HG03025 (cell line): ENCODE data around the gene CDH10.

Source experiments
- ATAC-seq: cut with Tn5 transposase; IDR thresholded peaks from one replicate; pipeline ENCODE4 v1.9.1; 2021; ENCODE audit warnings: mild to moderate bottlenecking, moderate library complexity; ENCODE audit not compliant: unreplicated experiment, low FRiP score

Gene CDH10

GRCh38 chr5:24644761-24645160, at the start of gene CDH10:
CDH10 (minus strand) TSS chr5:24644978; CDS start chr5:24593490, 51,488 bp downstream.
- no peak for ATAC-seq

- no peak for ATAC-seq
These were observed 48.8 kb upstream of the CDH10 start for GRCh38 chr5:24693609-24694008.

- no peak for ATAC-seq
These were observed 46.3 kb upstream of the CDH10 start for GRCh38 chr5:24691074-24691473.

- no peak for ATAC-seq
These were observed 36.3 kb upstream of the CDH10 start for GRCh38 chr5:24681106-24681505.

- no peak for ATAC-seq
These were observed 23.3 kb upstream of the CDH10 start for GRCh38 chr5:24668050-24668449.

GRCh38 chr5:24649531-24649930, 4.8 kb upstream of the CDH10 start:
- no peak for ATAC-seq

- ATAC-seq = no peak
These were observed 2.1 kb upstream of the CDH10 start for GRCh38 chr5:24646915-24647314.

GRCh38 chr5:24645483-24645882, 705 bp upstream of the CDH10 start:
- ATAC-seq = no peak

GRCh38 chr5:24643880-24644279, 898 bp downstream of the CDH10 start:
- ATAC-seq = no peak

GRCh38 chr5:24643156-24643555, 1.6 kb downstream of the CDH10 start:
- no peak for ATAC-seq

- ATAC-seq = no peak
These were observed 2.8 kb downstream of the CDH10 start for GRCh38 chr5:24642022-24642421.

- ATAC-seq = no peak
These were observed 9.6 kb downstream of the CDH10 start for GRCh38 chr5:24635209-24635608.

GRCh38 chr5:24633715-24634325, 11.0 kb downstream of the CDH10 start:
- peak; percentile 57 for ATAC-seq

- no peak for ATAC-seq
These were observed 12.4 kb downstream of the CDH10 start for GRCh38 chr5:24632353-24632752.

- no peak for ATAC-seq
These were observed 13.9 kb downstream of the CDH10 start for GRCh38 chr5:24630918-24631317.

- ATAC-seq = no peak
These were observed 15.0 kb downstream of the CDH10 start for GRCh38 chr5:24629798-24630197.

GRCh38 chr5:24624872-24625271, 19.9 kb downstream of the CDH10 start:
- ATAC-seq = no peak

GRCh38 chr5:24623624-24624023, 21.2 kb downstream of the CDH10 start:
- ATAC-seq = no peak

GRCh38 chr5:24623031-24623430, 21.7 kb downstream of the CDH10 start:
- no peak for ATAC-seq

- ATAC-seq = no peak
These were observed 23.0 kb downstream of the CDH10 start for GRCh38 chr5:24621792-24622191.

- no peak for ATAC-seq
These were observed 28.2 kb downstream of the CDH10 start for GRCh38 chr5:24616566-24616965.

- no peak for ATAC-seq
These were observed 29.6 kb downstream of the CDH10 start for GRCh38 chr5:24615159-24615558.

GRCh38 chr5:24609706-24610105, 35.1 kb downstream of the CDH10 start:
- ATAC-seq = no peak
